ENCODE results near the gene PACC1. TPM values are rescaled to one million over a fixed set of nuclear protein-coding genes. Genes with fewer than 3 reads are reported as not detected.

PACC1 gene
- total RNA-seq, 2 experiments from 2014 or later, result 10.1 to 14.3 TPM

GRCh38 chr1:212367474-212368072, 47.1 kb downstream of the PACC1 start:
- POLR2A ChIA-PET, result interaction anchor here (1.4 kb wide), 1 partner anchor 332 kb away, joined by 4 read pairs; the partner anchor contains the start of genes DTL and INTS7
- Mint-ChIP-seq H3K4me3 (no peak overlapping the region), H3K36me3 (peaks cover 42% of the 10 kb centered on the region), H3K9me3 (peaks cover 4% of the 10 kb centered on the region), H3K27ac (no peak overlapping the region), H3K4me1 (peaks cover 2% of the 10 kb centered on the region), H3K27me3 (no peaks in the 10 kb centered on the region)
- ATAC-seq (ENCODE audit: low read depth), result peak; percentile 38
- DNase-seq, result no peak

DNA sequence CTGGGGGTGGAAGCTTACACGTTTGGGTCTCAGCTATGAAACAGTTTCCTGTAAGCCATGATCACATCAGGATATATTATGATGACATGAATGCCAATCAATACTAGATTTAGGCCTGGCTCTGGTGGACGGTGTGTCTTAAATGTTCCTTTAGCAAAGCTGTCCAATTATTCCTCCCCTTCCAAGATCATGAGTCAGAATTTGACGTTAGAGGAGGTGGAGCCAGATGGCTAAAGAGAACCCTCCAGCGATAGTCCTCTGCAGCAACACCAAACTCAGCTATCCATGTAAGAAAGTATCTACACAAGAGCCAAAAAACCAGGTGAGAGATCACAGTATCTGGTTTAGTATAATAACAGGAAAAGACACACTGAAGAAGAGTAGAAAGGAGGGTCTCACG, 47.8 kb downstream of the PACC1 start:
- H3K9me3 Mint-ChIP-seq, result peaks cover 4% of the 10 kb centered on the region
- peaks cover 2% of the 10 kb centered on the region for H3K4me1 Mint-ChIP-seq
- no peak for DNase-seq
- no peak overlapping the region for H3K27ac Mint-ChIP-seq
- POLR2A ChIA-PET, result interaction anchor here (1.4 kb wide), 1 partner anchor 332 kb away, joined by 4 read pairs; the partner anchor contains the start of genes DTL and INTS7
- H3K4me3 Mint-ChIP-seq, result no peak overlapping the region
- H3K36me3 Mint-ChIP-seq, result peaks cover 35% of the 10 kb centered on the region
- ATAC-seq (ENCODE audit: low read depth), result no peak
- H3K27me3 Mint-ChIP-seq, result no peaks in the 10 kb centered on the region

- Mint-ChIP-seq H3K9me3 (peaks cover 2% of the 10 kb centered on the region), H3K36me3 (peaks cover 29% of the 10 kb centered on the region), H3K27me3 (no peaks in the 10 kb centered on the region), H3K27ac (no peak overlapping the region), H3K4me3 (no peak overlapping the region), H3K4me1 (peaks cover 6% of the 10 kb centered on the region)
- DNase-seq (no peak), ATAC-seq (ENCODE audit: low read depth) (no peak)
- POLR2A ChIA-PET, result no interaction called here
Measured at GRCh38 chr1:212364985-212365384, 49.7 kb downstream of the PACC1 start.

DNA sequence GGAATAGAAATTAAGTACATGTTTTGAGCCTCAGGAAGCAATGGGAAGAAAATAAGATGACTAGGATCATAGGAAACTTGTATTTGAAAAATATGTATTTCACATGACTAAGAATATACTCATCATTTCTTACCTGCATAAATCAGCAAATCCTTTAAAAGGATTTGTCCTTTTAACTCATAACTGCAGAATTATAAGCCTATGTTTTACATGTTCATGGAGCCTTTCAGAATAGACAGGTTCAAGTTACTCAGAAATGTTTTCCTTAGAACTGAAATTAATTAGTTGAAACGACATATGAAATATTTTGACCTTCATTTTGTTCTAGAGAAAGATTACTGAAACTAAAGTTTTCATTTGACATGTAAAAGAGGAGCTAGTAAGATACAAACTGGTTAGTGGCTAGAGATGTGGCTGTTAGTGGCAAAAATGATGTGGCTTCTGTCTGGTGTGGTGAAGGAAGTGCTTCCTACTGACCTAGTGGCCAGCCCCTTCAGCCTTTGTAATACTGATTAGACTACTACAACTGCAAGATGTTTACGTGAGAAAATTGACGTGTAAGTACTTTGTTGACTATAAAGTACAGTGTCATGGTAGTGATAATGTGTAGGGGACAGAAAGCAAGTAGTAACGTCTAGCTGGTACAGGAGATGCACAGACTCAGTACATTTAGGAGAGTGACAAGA, 54.7 kb downstream of the PACC1 start:
- Mint-ChIP-seq H3K9me3 (no peaks in the 10 kb centered on the region), H3K27me3 (no peaks in the 10 kb centered on the region), H3K27ac (peak overlapping the region; percentile 57), H3K36me3 (peaks cover 16% of the 10 kb centered on the region), H3K4me1 (peaks cover 10% of the 10 kb centered on the region), H3K4me3 (no peak overlapping the region)
- DNase-seq (no peak), ATAC-seq (ENCODE audit: low read depth) (no peak)
- POLR2A ChIA-PET, result no interaction called here

GRCh38 chr1:212355230-212355969, 59.3 kb downstream of the PACC1 start:
- Mint-ChIP-seq H3K4me3 (no peak overlapping the region), H3K4me1 (peaks cover 10% of the 10 kb centered on the region), H3K27me3 (no peaks in the 10 kb centered on the region), H3K27ac (no peak overlapping the region), H3K36me3 (peaks cover 28% of the 10 kb centered on the region), H3K9me3 (no peaks in the 10 kb centered on the region)
- ATAC-seq (ENCODE audit: low read depth), result no peak
- POLR2A ChIA-PET, result interaction anchor here (0.7 kb wide), 2 partner anchors 25 to 101 kb away, joined by 3 read pairs; no protein-coding TSS in a partner anchor
- DNase-seq, result no peak

- Mint-ChIP-seq H3K9me3 (no peaks in the 10 kb centered on the region), H3K27me3 (no peaks in the 10 kb centered on the region), H3K27ac (no peak overlapping the region), H3K4me3 (no peak overlapping the region), H3K4me1 (peaks cover under 1% of the 10 kb centered on the region), H3K36me3 (peaks cover 24% of the 10 kb centered on the region)
- POLR2A ChIA-PET, result no interaction called here
- DNase-seq (no peak), ATAC-seq (ENCODE audit: low read depth) (no peak)
Measured at GRCh38 chr1:212354464-212354863, 60.2 kb downstream of the PACC1 start.

GRCh38 chr1:212353181-212353580, 61.5 kb downstream of the PACC1 start:
- DNase-seq (no peak), ATAC-seq (ENCODE audit: low read depth) (no peak)
- H3K4me3 Mint-ChIP-seq, result no peak overlapping the region
- H3K4me1 Mint-ChIP-seq, result no peaks in the 10 kb centered on the region
- no peaks in the 10 kb centered on the region for H3K9me3 Mint-ChIP-seq
- POLR2A ChIA-PET, result no interaction called here
- H3K36me3 Mint-ChIP-seq, result peaks cover 22% of the 10 kb centered on the region
- H3K27me3 Mint-ChIP-seq, result no peaks in the 10 kb centered on the region
- H3K27ac Mint-ChIP-seq, result peak overlapping the region; percentile 47

GRCh38 chr1:212351588-212352362, 62.9 kb downstream of the PACC1 start:
- no peak overlapping the region for H3K4me3 Mint-ChIP-seq
- no peaks in the 10 kb centered on the region for H3K4me1 Mint-ChIP-seq
- no peaks in the 10 kb centered on the region for H3K27me3 Mint-ChIP-seq
- DNase-seq (no peak), ATAC-seq (ENCODE audit: low read depth) (no peak)
- no peaks in the 10 kb centered on the region for H3K9me3 Mint-ChIP-seq
- POLR2A ChIA-PET, result no interaction called here
- no peak overlapping the region for H3K27ac Mint-ChIP-seq
- peaks cover 24% of the 10 kb centered on the region for H3K36me3 Mint-ChIP-seq

- H3K27ac Mint-ChIP-seq, result no peak overlapping the region
- ATAC-seq (ENCODE audit: low read depth), result no peak
- no peaks in the 10 kb centered on the region for H3K27me3 Mint-ChIP-seq
- H3K36me3 Mint-ChIP-seq, result peaks cover 26% of the 10 kb centered on the region
- DNase-seq, result no peak
- no peaks in the 10 kb centered on the region for H3K4me1 Mint-ChIP-seq
- no peaks in the 10 kb centered on the region for H3K9me3 Mint-ChIP-seq
- POLR2A ChIA-PET, result no interaction called here
- H3K4me3 Mint-ChIP-seq, result no peak overlapping the region
Measured at GRCh38 chr1:212346601-212347000, 68.1 kb downstream of the PACC1 start.

DNA sequence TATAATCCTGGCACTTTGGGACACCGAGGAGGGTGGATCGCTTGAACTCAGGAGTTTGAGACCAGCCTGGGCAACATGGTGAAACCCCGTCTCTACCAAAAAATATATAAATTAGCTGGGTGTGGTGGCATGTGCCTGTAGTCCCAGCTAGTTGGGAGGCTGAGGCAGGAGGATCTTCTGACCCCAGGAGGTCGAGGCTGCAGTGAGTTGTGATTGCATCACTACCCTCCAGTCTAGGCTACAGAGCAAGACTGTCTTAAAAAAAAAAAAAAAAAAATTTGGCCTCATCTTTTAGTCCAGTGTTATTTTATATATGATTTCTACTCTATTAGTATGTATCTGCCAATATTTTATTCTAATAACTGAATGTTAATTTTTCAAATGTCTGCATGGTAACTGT, 69.8 kb downstream of the PACC1 start:
- Mint-ChIP-seq H3K4me1 (no peaks in the 10 kb centered on the region), H3K27ac (no peak overlapping the region), H3K36me3 (peaks cover 26% of the 10 kb centered on the region), H3K27me3 (no peaks in the 10 kb centered on the region), H3K4me3 (no peak overlapping the region), H3K9me3 (no peaks in the 10 kb centered on the region)
- DNase-seq (no peak), ATAC-seq (ENCODE audit: low read depth) (no peak)
- POLR2A ChIA-PET, result no interaction called here

DNA sequence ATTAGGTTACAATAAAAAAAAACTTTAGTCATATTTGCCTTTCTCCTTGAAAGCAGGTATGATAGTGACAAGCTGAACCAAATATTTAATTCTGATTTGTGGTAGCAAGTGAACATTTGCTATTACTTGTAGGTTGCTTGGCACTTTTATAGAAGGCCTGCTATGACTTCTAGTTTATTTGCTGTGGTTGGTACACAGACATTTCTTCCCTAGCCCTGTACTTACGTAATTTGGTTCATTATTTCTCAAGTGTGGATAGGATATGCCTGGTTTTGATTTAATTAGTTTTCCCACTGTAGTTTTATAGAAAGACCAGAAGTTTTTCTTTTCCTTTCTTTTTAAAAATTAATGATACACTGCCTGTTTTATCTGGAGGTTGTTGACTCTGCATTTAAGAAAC, 73.6 kb downstream of the PACC1 start:
- POLR2A ChIA-PET, result interaction anchor here (0.6 kb wide), 1 partner anchor 351 kb away, joined by 3 read pairs; no protein-coding TSS in a partner anchor
- H3K27ac Mint-ChIP-seq, result no peak overlapping the region
- no peak overlapping the region for H3K4me3 Mint-ChIP-seq
- H3K9me3 Mint-ChIP-seq, result no peaks in the 10 kb centered on the region
- ATAC-seq (ENCODE audit: low read depth), result no peak
- peaks cover 21% of the 10 kb centered on the region for H3K36me3 Mint-ChIP-seq
- DNase-seq, result no peak
- H3K27me3 Mint-ChIP-seq, result no peaks in the 10 kb centered on the region
- no peaks in the 10 kb centered on the region for H3K4me1 Mint-ChIP-seq

DNA sequence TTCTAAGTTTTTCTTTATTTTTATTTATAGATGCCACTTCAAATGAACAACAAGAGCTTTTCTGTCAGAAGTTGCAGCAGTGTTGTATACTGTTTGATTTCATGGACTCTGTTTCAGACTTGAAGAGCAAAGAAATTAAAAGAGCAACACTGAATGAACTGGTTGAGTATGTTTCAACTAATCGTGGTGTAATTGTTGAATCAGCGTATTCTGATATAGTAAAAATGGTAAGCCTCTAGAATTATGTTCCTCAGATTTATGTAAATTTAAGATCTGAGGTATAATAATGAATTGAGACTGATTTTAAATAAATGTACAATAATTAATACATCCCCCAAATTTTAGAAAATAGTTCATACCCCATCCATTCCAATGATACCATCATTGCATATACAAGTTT, 85.6 kb downstream of the PACC1 start:
- POLR2A ChIA-PET, result no interaction called here
- Mint-ChIP-seq H3K4me1 (peaks cover 3% of the 10 kb centered on the region), H3K27me3 (no peaks in the 10 kb centered on the region), H3K27ac (no peak overlapping the region), H3K36me3 (peaks cover 27% of the 10 kb centered on the region), H3K4me3 (no peak overlapping the region), H3K9me3 (no peaks in the 10 kb centered on the region)
- DNase-seq (no peak), ATAC-seq (ENCODE audit: low read depth) (no peak)

DNA sequence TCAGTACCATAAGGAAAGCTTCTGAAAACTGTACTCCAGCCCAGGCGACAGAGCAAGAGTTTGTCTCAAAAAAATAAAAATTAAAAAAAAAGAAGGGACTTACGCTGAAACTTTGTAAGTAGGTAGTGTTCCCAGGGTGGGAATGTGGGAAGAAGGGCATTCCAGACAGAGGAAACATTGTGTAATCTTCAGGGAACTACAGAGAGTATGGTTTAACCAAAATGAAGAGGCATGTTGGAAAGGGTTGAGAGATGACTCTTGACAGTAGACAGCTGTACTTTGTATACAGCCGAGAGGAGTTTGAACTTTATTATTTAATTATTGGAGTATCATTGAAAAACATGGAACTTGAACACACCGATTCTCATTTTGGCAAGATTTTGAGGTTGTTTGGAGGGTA, 86.4 kb downstream of the PACC1 start:
- no peak overlapping the region for H3K4me3 Mint-ChIP-seq
- no peaks in the 10 kb centered on the region for H3K9me3 Mint-ChIP-seq
- DNase-seq (no peak), ATAC-seq (ENCODE audit: low read depth) (no peak)
- peaks cover 5% of the 10 kb centered on the region for H3K4me1 Mint-ChIP-seq
- POLR2A ChIA-PET, result no interaction called here
- no peaks in the 10 kb centered on the region for H3K27me3 Mint-ChIP-seq
- peaks cover 23% of the 10 kb centered on the region for H3K36me3 Mint-ChIP-seq
- no peak overlapping the region for H3K27ac Mint-ChIP-seq
